GM21825 (cell line): Measurements from ENCODE around the gene ENO1.

Source experiments
- ATAC-seq: cut with Tn5 transposase; IDR thresholded peaks from one replicate; pipeline ENCODE4 v1.9.1; 2021; ENCODE audit warnings: mild to moderate bottlenecking, moderate library complexity; ENCODE audit not compliant: unreplicated experiment

Gene ENO1

DNA sequence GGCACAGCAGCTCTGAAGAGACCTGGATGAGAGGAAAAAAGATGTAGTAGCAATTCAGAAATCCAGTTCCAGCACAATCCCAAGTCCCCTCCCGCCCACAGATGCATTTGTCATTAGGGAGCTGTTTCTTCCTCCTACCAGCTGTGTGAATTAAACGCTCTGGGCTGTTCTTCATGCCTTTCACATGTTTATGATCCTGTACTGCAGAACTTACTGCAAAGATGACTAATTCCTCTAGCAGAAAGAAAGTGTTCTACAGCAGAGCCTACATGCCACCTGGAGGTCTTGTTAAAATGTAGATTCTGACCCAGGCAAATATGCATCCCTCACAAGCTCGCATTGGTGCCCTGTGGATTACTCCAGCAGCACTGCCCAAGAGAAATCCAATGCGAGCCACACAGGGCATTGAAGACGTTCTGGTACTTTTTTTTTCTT is 6.5 kb downstream of the ENO1 start:
- no peak for ATAC-seq

- no peak for ATAC-seq
Observed at GRCh38 chr1:8871539-8871935, 6.9 kb downstream of the ENO1 start.

DNA sequence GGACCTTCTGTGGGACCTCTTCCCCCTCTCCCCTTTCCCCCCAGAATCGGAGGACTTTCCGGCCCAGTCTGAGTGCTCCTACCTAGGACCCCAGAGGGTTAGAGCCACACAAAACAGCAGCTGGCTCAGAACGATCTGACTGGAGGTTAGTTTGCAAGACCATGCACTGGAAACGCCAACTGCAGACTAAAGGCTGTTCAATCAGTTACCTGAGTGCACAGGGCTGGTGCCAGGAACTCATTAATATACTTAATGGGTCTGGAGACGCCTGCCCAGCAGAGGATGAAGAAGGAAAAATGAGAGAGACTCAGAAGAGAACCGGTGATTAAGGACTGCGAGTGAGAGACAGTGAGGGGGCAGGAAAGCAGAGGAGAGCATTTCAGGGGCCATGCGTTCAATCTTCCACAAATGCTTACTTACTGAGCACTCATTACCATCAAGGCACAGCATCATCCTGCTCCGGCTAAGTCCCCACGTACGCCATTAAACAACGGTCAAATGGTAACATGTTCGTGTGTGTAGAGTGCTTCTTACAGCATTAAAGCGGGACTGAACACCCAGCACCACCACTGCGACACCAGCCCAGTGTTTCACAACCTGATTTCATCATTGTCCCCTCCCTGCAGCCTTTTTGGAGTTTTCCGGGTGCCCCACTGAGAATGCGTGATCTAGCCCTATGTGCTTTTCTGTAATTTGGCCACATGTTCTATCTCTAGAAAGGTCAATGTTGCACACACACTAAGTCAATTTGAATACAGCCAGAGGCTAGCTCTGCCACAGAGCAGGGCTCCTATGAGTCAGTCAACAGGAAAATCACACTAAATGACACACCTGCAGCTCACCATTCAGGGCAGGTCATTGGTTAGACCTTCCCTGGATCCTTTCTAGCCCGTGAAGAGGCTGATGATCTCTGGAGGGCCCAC is 7.6 kb downstream of the ENO1 start:
- ATAC-seq: no peak

- ATAC-seq: no peak
Observed at GRCh38 chr1:8870103-8870502, 8.4 kb downstream of the ENO1 start.

DNA sequence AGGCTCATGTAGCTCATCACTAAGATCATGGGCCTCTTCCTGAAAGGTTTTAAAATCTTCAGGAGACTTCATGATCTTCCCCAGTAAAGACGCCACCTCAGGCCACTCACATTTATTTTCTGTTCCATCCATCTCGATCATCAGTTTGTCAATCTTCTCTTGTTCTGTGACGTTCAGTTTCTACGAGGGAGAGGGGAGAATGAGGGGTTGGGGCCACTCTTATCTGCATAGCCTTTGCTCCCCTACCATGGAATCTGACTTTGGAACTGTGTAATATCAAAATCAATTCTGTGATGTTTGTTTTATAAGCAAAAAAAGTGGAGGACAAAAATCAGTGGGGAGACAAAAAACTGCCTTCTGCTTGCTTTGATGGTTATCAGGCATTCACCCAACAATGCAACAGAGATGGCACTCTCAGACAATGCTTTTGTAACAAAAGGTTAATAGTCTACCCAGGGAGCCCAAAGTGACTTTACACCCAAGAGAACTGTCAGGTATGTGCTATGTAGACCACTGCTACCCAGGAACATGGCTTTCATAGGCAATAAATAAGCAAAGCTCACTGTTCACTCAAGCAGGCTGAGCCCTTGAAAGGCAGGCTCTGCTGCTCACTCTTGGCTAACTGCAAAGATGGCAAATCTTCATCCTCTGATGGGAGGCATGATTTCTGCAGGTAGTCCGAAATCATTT is 10.5 kb downstream of the ENO1 start:
- ATAC-seq: no peak

DNA sequence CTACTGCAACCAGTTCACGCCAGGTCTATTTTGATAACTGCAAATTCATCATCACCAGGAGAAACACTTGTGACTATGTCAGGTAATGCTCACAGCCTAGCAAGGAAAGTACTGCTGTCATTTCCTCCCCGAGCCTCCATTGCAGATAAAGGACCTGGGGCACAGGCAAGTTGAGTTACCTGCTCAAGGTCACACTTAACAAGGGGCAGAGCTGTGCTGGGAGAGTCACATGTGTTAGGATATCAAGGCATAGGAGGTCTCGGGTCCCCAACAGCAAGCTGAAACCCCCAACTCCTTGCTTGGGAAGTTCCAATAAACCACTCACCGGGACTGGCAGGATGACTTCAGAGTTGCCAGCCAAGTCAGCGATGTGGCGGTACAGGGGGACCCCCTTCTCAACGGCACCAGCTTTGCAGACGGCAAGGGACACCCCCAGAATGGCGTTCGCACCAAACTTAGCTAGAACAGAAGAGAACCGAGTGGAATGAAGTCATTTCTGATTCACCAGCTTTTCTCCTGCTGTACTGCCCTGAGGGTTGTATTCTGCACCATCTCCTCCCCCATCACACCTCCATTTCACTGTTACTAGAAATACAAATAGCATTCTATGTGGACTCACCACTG is 11.6 kb downstream of the ENO1 start:
- no peak for ATAC-seq

GRCh38 chr1:8866173-8866791 is 12.2 kb downstream of the ENO1 start:
- ATAC-seq: no peak

GRCh38 chr1:8864713-8865344 is 13.7 kb downstream of the ENO1 start:
- no peak for ATAC-seq

GRCh38 chr1:8863794-8864233 is 14.7 kb downstream of the ENO1 start:
- ATAC-seq: no peak

DNA sequence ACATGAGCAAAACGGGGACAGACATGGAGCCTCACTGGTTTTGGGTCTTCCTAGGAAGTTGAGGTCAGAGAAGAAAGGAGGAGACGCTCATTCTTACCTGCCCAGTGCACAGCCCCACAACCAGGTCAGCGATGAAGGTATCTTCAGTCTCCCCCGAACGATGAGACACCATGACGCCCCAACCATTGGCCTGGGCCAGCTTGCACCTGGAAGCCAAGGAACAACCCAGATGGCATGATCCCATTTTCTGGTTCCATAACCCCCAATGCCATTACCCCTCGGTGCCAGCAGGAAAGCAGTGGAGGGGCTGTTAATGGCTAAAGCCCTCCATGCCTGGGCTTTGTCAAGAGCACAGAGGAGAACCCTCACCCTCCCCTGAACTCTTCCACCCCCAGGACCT is 15.3 kb downstream of the ENO1 start:
- ATAC-seq: no peak

GRCh38 chr1:8862528-8862927 is 16.0 kb downstream of the ENO1 start:
- ATAC-seq: no peak

DNA sequence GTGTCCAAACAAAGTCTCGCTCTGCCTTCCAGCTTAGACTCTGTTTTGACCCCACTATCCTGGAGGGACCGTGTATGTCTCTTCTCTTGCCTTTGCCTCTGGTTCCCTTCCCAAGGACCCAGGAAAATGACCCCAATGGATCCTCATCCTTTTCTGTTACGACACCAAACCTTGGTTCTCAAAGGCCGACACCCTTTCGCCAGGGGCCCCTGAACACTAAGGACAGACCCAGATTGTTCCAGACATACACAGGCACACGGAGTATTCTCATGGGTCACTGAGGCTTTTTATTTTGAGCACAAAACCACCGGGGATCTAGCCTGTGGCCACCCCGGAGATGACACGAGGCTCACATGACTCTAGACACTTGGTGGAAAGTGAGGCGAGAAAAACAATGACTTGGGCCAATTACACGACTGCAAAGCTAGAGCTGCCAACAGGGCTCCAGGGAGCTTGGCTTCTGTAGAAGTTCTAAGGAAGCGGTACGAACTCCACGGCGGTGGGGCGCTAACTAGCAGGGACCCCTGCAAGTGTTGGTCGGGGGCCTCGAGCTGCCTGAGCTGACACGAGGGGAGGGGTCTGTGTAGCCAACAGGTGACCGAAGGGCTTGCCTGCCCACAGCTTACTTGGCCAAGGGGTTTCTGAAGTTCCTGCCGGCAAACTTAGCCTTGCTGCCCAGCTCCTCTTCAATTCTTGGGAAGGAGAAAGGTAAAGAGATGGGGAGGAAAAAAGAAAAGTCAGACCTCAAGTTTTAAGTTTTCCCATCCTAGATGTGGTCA is 17.6 kb downstream of the ENO1 start:
- ATAC-seq: no peak

GRCh38 chr1:8858888-8859706 is 19.4 kb downstream of the ENO1 start:
- no peak for ATAC-seq

- no peak for ATAC-seq
Observed at GRCh38 chr1:8858112-8858668, 20.3 kb downstream of the ENO1 start.

- no peak for ATAC-seq
Observed at GRCh38 chr1:8856689-8857412, 21.6 kb downstream of the ENO1 start.

GRCh38 chr1:8854240-8854639 is 24.2 kb downstream of the ENO1 start:
- ATAC-seq: no peak

GRCh38 chr1:8851060-8851459 is 27.4 kb downstream of the ENO1 start:
- ATAC-seq: no peak
